ENCODE results near the gene OR10H5. TPM values are rescaled to one million over a fixed set of nuclear protein-coding genes. Genes with fewer than 3 reads are reported as not detected.

Gene OR10H5
- total and polyA plus RNA-seq, 2 donors (not counting 1 experiment from before 2014, with no cell fraction given): not detected

GRCh38 chr19:15810335-15810734 lies 22.9 kb downstream of the OR10H5 start:
- no peak for DNase-seq
- 57% methylated on average over 2 of the region's 7 CpGs for WGBS (ENCODE audit: insufficient coverage)
- Histone ChIP-seq H3K9ac (ENCODE audit: low read length) (no peak overlapping the region), H3K4me2 (replicated peaks; ENCODE audit: low read depth, low read length, poor library complexity, severe bottlenecking) (no peak overlapping the region), H4K20me1 (ENCODE audit: control insufficient read depth, insufficient read depth, low read length, poor library complexity, severe bottlenecking) (no peaks in the 10 kb centered on the region), H3K9me3 (ENCODE audit: control extremely low read depth in 1 of 3, control insufficient read depth in 2 of 3, insufficient read depth in 1 of 3, low read length in 2 of 3) (peaks cover 0 to 4% (median 0%) of the 10 kb centered on the region in 3 donors), H3K4me3 (ENCODE audit: control extremely low read depth in 1 of 5, extremely low read depth in 1 of 5, insufficient read depth in 1 of 5, low read depth in 2 of 5, low read length in 4 of 5) (no peak overlapping the region), H3K79me2 (ENCODE audit: control insufficient read depth, insufficient read depth, low read length) (no peaks in the 10 kb centered on the region), H3K36me3 (replicated peaks in 1 of 2; ENCODE audit: control extremely low read depth in 1 of 2, control insufficient read depth in 1 of 2, extremely low read depth in 1 of 2, insufficient read depth in 2 of 2, low read length in 1 of 2) (no peaks in the 10 kb centered on the region), H2AFZ (ENCODE audit: insufficient read depth, low read depth, low read length, poor library complexity, severe bottlenecking) (no peak overlapping the region), H3K27ac (ENCODE audit: low read length in 2 of 2) (no peak overlapping the region), H3K27me3 (replicated peaks in 1 of 4; ENCODE audit: control extremely low read depth in 1 of 4, control insufficient read depth in 3 of 4, insufficient read depth in 4 of 4, low read length in 3 of 4) (peaks cover 0 to 24% (median 7%) of the 10 kb centered on the region in 4 experiments), H3K4me1 (ENCODE audit: control insufficient read depth in 2 of 2, insufficient read depth in 2 of 2, low read length in 2 of 2) (no peaks in the 10 kb centered on the region)
- CTCF ChIA-PET: no interaction called here
- intact Hi-C loops (cut with micrococcal nuclease): loop anchor here (5.0 kb wide), 1 partner anchor 372 kb away; no protein-coding TSS in a partner anchor
- Mint-ChIP-seq H3K4me1 (no peaks in the 10 kb centered on the region), H3K27me3 (peaks cover 48% of the 10 kb centered on the region), H3K9me3 (ENCODE audit: insufficient read depth) (no peaks in the 10 kb centered on the region), H3K4me3 (no peak overlapping the region), H3K27ac (no peak overlapping the region)
- TF ChIP-seq CTCF (IDR thresholded peaks at IDR 0.05) (no peak), EZH2 (IDR thresholded peaks at IDR 0.05; ENCODE audit: borderline replicate concordance, insufficient read depth, low read depth, low read length, poor library complexity, severe bottlenecking) (no peak)
- POLR2A ChIA-PET: interaction anchor here (0.6 kb wide), 2 partner anchors 201 to 238 kb away, joined by 3 to 4 read pairs; no protein-coding TSS in a partner anchor
- no peak for ATAC-seq (ENCODE audit: low read depth)

GRCh38 chr19:15811476-15811875 lies 24.0 kb downstream of the OR10H5 start:
- ATAC-seq (ENCODE audit: low read depth) (no peak), DNase-seq (no peak)
- Histone ChIP-seq H4K20me1 (ENCODE audit: control insufficient read depth, insufficient read depth, low read length, poor library complexity, severe bottlenecking) (no peaks in the 10 kb centered on the region), H3K27me3 (replicated peaks in 1 of 4; ENCODE audit: control extremely low read depth in 1 of 4, control insufficient read depth in 3 of 4, insufficient read depth in 4 of 4, low read length in 3 of 4) (peaks cover 0 to 29% (median 7%) of the 10 kb centered on the region in 4 experiments), H3K36me3 (replicated peaks in 1 of 2; ENCODE audit: control extremely low read depth in 1 of 2, control insufficient read depth in 1 of 2, extremely low read depth in 1 of 2, insufficient read depth in 2 of 2, low read length in 1 of 2) (no peaks in the 10 kb centered on the region), H3K79me2 (ENCODE audit: control insufficient read depth, insufficient read depth, low read length) (no peaks in the 10 kb centered on the region), H2AFZ (ENCODE audit: insufficient read depth, low read depth, low read length, poor library complexity, severe bottlenecking) (no peak overlapping the region), H3K4me2 (replicated peaks; ENCODE audit: low read depth, low read length, poor library complexity, severe bottlenecking) (no peak overlapping the region), H3K27ac (ENCODE audit: low read length in 2 of 2) (no peak overlapping the region), H3K9me3 (ENCODE audit: control extremely low read depth in 1 of 3, control insufficient read depth in 2 of 3, insufficient read depth in 1 of 3, low read length in 2 of 3) (peaks cover 0 to 7% (median 0%) of the 10 kb centered on the region in 3 donors), H3K4me3 (ENCODE audit: control extremely low read depth in 1 of 5, extremely low read depth in 1 of 5, insufficient read depth in 1 of 5, low read depth in 2 of 5, low read length in 4 of 5) (no peak overlapping the region), H3K9ac (ENCODE audit: low read length) (no peak overlapping the region), H3K4me1 (ENCODE audit: control insufficient read depth in 2 of 2, insufficient read depth in 2 of 2, low read length in 2 of 2) (no peaks in the 10 kb centered on the region)
- POLR2A ChIA-PET: no interaction called here
- 78% methylated on average over 3 of the region's 4 CpGs for WGBS (ENCODE audit: insufficient coverage)
- no peak overlapping the region for H3K4me3 Mint-ChIP-seq
- H3K27me3 Mint-ChIP-seq: peaks cover 43% of the 10 kb centered on the region
- no peak overlapping the region for H3K27ac Mint-ChIP-seq
- H3K4me1 Mint-ChIP-seq: no peaks in the 10 kb centered on the region
- intact Hi-C loops (cut with micrococcal nuclease): loop anchor here (5.0 kb wide), 1 partner anchor 371 kb away; no protein-coding TSS in a partner anchor
- CTCF ChIA-PET: no interaction called here
- TF ChIP-seq EZH2 (IDR thresholded peaks at IDR 0.05; ENCODE audit: borderline replicate concordance, insufficient read depth, low read depth, low read length, poor library complexity, severe bottlenecking) (no peak), CTCF (IDR thresholded peaks at IDR 0.05) (no peak)
- H3K9me3 Mint-ChIP-seq (ENCODE audit: insufficient read depth): no peaks in the 10 kb centered on the region
